Endothelial cell of umbilical vein (primary cell): ENCODE measurements around the gene TNS2. TPM values are rescaled to one million over a fixed set of nuclear protein-coding genes. Genes with fewer than 3 reads are reported as not detected.

ENCODE experiments used
- BruUV-seq: library from RNA; stranded (reverse); fragments of 400-500 nt; replicated peaks from 2 replicates; lab custom pipeline; 2021; lab: Mats Ljungman, UMichigan
- CTCF ChIA-PET: fragments of 300-600, 350-600 bp; sonication (Branson Sonifier 250); formaldehyde crosslinking; loops from one replicate; lab custom pipeline; 2021; ENCODE audit warnings: antibody characterized with exemption, inconsistent platforms; lab: Charles Lee
- POLR2A ChIA-PET: fragments of 300-600, 350-600 bp; sonication (Branson Sonifier 250); formaldehyde crosslinking; loops from one replicate; lab custom pipeline; 2021; ENCODE audit warnings: antibody characterized with exemption, inconsistent platforms; lab: Charles Lee
- DNase-seq: peaks from one replicate; pipeline ENCODE4 v3.0.0-alpha.2; 2011; ENCODE audit warnings: low read depth, low spot score
- FAIRE-seq: peaks from 2 replicates; lab custom pipeline; 2011; peaks lifted over from hg19 to GRCh38; lab: Jason Lieb, UNC
- H2AFZ ChIP-seq: 2 replicates; pipeline ENCODE4 v1.6.0; 2012; ENCODE audit warnings: low read depth, low read length, control low read depth, inconsistent platforms
- H3K27ac ChIP-seq: 2 replicates; pipeline ENCODE4 v1.5.1; 2011; ENCODE audit warnings: low read depth, mild to moderate bottlenecking, control low read depth, low read length, moderate library complexity; ENCODE audit not compliant: insufficient read depth
- H3K27me3 ChIP-seq, 2 experiments: 2 replicates each; pipeline versions ENCODE4 v1.6.0 to v1.6.1; 2011; ENCODE audit warnings: low read length in 2 of 2, mixed read lengths in 1 of 2; ENCODE audit not compliant: control insufficient read depth in 2 of 2, insufficient read depth in 2 of 2
- H3K36me3 ChIP-seq, 2 experiments: 2 replicates in 1 of 2; 3 replicates in 1 of 2; pipeline ENCODE4 v1.5.1; 2011; ENCODE audit warnings: low read length in 2 of 2, mild to moderate bottlenecking in 1 of 2, moderate library complexity in 1 of 2; ENCODE audit not compliant: control insufficient read depth in 2 of 2, insufficient read depth in 2 of 2; ENCODE audit errors: extremely low read depth in 1 of 2
- H3K4me1 ChIP-seq: 3 replicates; pipeline ENCODE4 v1.5.1; 2011; ENCODE audit warnings: mild to moderate bottlenecking, low read length; ENCODE audit not compliant: control insufficient read depth, insufficient read depth; ENCODE audit errors: extremely low read depth
- H3K4me2 ChIP-seq: 2 replicates; pipeline ENCODE4 v1.6.1; 2011; ENCODE audit warnings: low read length, control low read depth, mixed read lengths; ENCODE audit not compliant: insufficient read depth
- H3K4me3 ChIP-seq, 3 experiments: fragments of 200-600 bp in 1 of 3; sonication (generic), shearing (Covaris generic) in 1 of 3; replicated peaks in 1 of 3; 2 replicates each; pipeline ENCODE4 v1.5.1; 2011 to 2016; ENCODE audit warnings: control low read depth in 3 of 3, low read length in 3 of 3, mild to moderate bottlenecking in 2 of 3, inconsistent platforms in 1 of 3, low read depth in 1 of 3, moderate library complexity in 1 of 3; ENCODE audit not compliant: insufficient read depth in 1 of 3
- H3K79me2 ChIP-seq: 2 replicates; pipeline ENCODE4 v1.6.0; 2012; ENCODE audit warnings: low read length, inconsistent platforms; ENCODE audit not compliant: control insufficient read depth, insufficient read depth
- H3K9ac ChIP-seq: replicated peaks from 2 replicates; pipeline ENCODE3; 2011; ENCODE audit warnings: low read length, control low read depth; ENCODE audit not compliant: insufficient read depth; ENCODE audit errors: extremely low read depth
- H3K9me1 ChIP-seq: replicated peaks from 3 replicates; pipeline ENCODE4 v1.6.0; 2011; ENCODE audit warnings: mild to moderate bottlenecking, low read length; ENCODE audit not compliant: control insufficient read depth, insufficient read depth; ENCODE audit errors: extremely low read depth
- H3K9me3 ChIP-seq: replicated peaks from 2 replicates; pipeline ENCODE4 v1.5.1; 2012; ENCODE audit warnings: low read length, inconsistent platforms; ENCODE audit not compliant: control insufficient read depth, insufficient read depth
- H4K20me1 ChIP-seq: replicated peaks from 2 replicates; pipeline ENCODE3; 2011; ENCODE audit warnings: mild to moderate bottlenecking, low read length; ENCODE audit not compliant: control insufficient read depth, insufficient read depth; ENCODE audit errors: extremely low read depth
- EZH2 ChIP-seq: IDR thresholded peaks from 2 replicates; pipeline ENCODE4 v1.6.1; 2012; ENCODE audit warnings: borderline replicate concordance, low read depth, mild to moderate bottlenecking, moderate library complexity, low read length, inconsistent platforms; ENCODE audit not compliant: severe bottlenecking
- FOS ChIP-seq: IDR thresholded peaks from 2 replicates; pipeline ENCODE4 v1.6.1; 2011; ENCODE audit warnings: mild to moderate bottlenecking, low read length, moderate library complexity, borderline replicate concordance; ENCODE audit not compliant: insufficient read depth
- GATA2 ChIP-seq: IDR thresholded peaks from 2 replicates; pipeline ENCODE4 v1.7.0; 2011; ENCODE audit warnings: low read depth, mild to moderate bottlenecking, moderate library complexity, mixed read lengths, low read length; ENCODE audit not compliant: insufficient read length, insufficient read depth
- JUN ChIP-seq: IDR thresholded peaks from 2 replicates; pipeline ENCODE4 v1.6.1; 2011; ENCODE audit warnings: borderline replicate concordance, low read depth; ENCODE audit not compliant: insufficient read length, insufficient read depth
- MYC ChIP-seq: IDR thresholded peaks from one replicate; pipeline ENCODE4 v1.6.1; 2011; ENCODE audit warnings: mild to moderate bottlenecking, low read depth, low read length
- POLR2A ChIP-seq: IDR thresholded peaks from 2 replicates; pipeline ENCODE4 v1.6.1; 2012; ENCODE audit warnings: low read depth, mild to moderate bottlenecking, control low read depth, low read length
- POLR2AphosphoS5 ChIP-seq: IDR thresholded peaks from 2 replicates; pipeline ENCODE4 v1.6.1; 2012; ENCODE audit warnings: low read depth, mild to moderate bottlenecking, control low read depth, low read length, moderate library complexity; ENCODE audit not compliant: insufficient read depth
- dilution Hi-C: fragments of 300-500 bp; cut with MboI; formaldehyde crosslinking; loops from one replicate; pipeline ENCODE4 v1.15.0; 2019; ENCODE audit warnings: low sequenced_read_pairs; ENCODE audit not compliant: extremely low pct_ligation_motif_present
- intact Hi-C: fragments of 100-400 bp; cut with micrococcal nuclease; formaldehyde crosslinking; loops from one replicate; pipeline ENCODE4 v1.10.0; 2022
- polyA plus RNA-seq, 4 experiments: library from polyadenylated mRNA; depleted of rRNA in 3 of 4; stranded (reverse) in 3 of 4; unstranded in 1 of 4; fragments of >200 nt; gene quantifications; 2 replicates each; pipeline versions ENCODE4 v1.2.1 to v1.2.3, GENCODE V29; 2011 to 2012; ENCODE audit warnings: missing spikeins in 1 of 4
- total RNA-seq: library from RNA; stranded (reverse); gene quantifications from 2 replicates; pipeline ENCODE4 v1.2.3, GENCODE V29; 2021
- TF ChIP-seq, protein P1 (sequence below), 2 donors: IDR thresholded peaks; 1 replicate in 1 of 2; 2 replicates in 1 of 2; pipeline ENCODE4 v1.5.1; 2011; ENCODE audit warnings: low read length in 2 of 2, mild to moderate bottlenecking in 2 of 2, moderate library complexity in 2 of 2, control low read depth in 1 of 2, inconsistent platforms in 1 of 2, low read depth in 1 of 2; ENCODE audit not compliant: insufficient read depth in 1 of 2; ENCODE audit errors: extremely low read depth in 1 of 2
- TF ChIP-seq, protein P2 (sequence below): IDR thresholded peaks from 2 replicates; pipeline ENCODE4 v1.6.1; 2011; ENCODE audit not compliant: insufficient read depth, insufficient read length

The TNS2 gene
- total and polyA plus RNA-seq, 2 donors (not counting 3 experiments of a cell fraction or from before 2014, with no cell fraction given): 84.5 to 106 TPM

DNA sequence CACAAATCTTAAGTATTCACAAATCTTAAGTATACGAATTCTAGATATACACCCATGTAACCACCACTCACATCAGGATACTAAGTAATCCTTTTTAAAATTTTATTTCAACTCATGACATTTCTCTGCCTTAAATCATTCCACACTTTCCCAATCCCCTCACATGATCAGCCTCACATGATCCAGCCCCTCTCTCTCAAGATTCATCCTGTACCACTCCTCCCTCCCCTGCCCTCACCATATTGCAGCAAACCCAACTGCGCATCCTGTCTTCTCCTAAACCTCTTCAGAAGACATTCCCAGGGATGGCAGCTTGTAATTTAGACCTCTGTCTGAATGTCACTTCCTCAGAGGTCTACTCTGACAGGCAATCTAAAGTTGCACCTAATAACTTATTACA lies 45.3 kb upstream of the TNS2 start:
- Histone ChIP-seq H4K20me1 (peaks cover 10% of the 10 kb centered on the region), H3K79me2 (peaks cover 33% of the 10 kb centered on the region), H3K9ac (no peak overlapping the region), H3K36me3 (no peaks in the 10 kb centered on the region), H3K4me1 (peaks cover 29% of the 10 kb centered on the region), H2AFZ (no peak overlapping the region), H3K4me2 (no peak overlapping the region), H3K27me3 (peaks cover 1 to 4% of the 10 kb centered on the region in 2 experiments), H3K9me3 (no peaks in the 10 kb centered on the region), H3K27ac (no peak overlapping the region), H3K4me3 (no peak overlapping the region), H3K9me1 (no peaks in the 10 kb centered on the region)
- intact Hi-C loops: loop anchor here (10.0 kb wide), 1 partner anchor 880 kb away; no protein-coding TSS in a partner anchor
- ChIA-PET POLR2A (no interaction called here), CTCF (no interaction called here)
- FAIRE-seq (no peak), DNase-seq (no peak)
- TF ChIP-seq FOS: no peak
- TF ChIP-seq GATA2: no peak
- TF ChIP-seq EZH2: no peak
- TF ChIP-seq, protein P1, sequence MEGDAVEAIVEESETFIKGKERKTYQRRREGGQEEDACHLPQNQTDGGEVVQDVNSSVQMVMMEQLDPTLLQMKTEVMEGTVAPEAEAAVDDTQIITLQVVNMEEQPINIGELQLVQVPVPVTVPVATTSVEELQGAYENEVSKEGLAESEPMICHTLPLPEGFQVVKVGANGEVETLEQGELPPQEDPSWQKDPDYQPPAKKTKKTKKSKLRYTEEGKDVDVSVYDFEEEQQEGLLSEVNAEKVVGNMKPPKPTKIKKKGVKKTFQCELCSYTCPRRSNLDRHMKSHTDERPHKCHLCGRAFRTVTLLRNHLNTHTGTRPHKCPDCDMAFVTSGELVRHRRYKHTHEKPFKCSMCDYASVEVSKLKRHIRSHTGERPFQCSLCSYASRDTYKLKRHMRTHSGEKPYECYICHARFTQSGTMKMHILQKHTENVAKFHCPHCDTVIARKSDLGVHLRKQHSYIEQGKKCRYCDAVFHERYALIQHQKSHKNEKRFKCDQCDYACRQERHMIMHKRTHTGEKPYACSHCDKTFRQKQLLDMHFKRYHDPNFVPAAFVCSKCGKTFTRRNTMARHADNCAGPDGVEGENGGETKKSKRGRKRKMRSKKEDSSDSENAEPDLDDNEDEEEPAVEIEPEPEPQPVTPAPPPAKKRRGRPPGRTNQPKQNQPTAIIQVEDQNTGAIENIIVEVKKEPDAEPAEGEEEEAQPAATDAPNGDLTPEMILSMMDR (IDR thresholded peaks at IDR 0.05; ENCODE audit: extremely low read depth in 1 of 2, insufficient read depth in 1 of 2, low read depth in 1 of 2, low read length in 2 of 2): no peak
- no peak for TF ChIP-seq POLR2AphosphoS5
- TF ChIP-seq POLR2A: no peak
- no peak for TF ChIP-seq MYC
- TF ChIP-seq, protein P2, sequence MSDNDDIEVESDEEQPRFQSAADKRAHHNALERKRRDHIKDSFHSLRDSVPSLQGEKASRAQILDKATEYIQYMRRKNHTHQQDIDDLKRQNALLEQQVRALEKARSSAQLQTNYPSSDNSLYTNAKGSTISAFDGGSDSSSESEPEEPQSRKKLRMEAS: no peak
- no peak for TF ChIP-seq JUN
- BruUV-seq: no TSS peak
- dilution Hi-C loops: no loop called here
